IPS-18a (cell line): ENCODE results near the gene DCAF10.

Source experiments
- H3K27ac ChIP-seq: one replicate; pipeline ENCODE4 v1.5.1; 2013; ENCODE audit warnings: low read length
- H3K27me3 ChIP-seq: one replicate; pipeline ENCODE4 v1.6.1; 2013; ENCODE audit warnings: mild to moderate bottlenecking, low read length; ENCODE audit not compliant: control insufficient read depth, insufficient read depth
- H3K36me3 ChIP-seq: one replicate; pipeline ENCODE4 v1.6.1; 2013; ENCODE audit warnings: low read depth, low read length; ENCODE audit not compliant: control insufficient read depth
- H3K4me1 ChIP-seq: one replicate; pipeline ENCODE4 v1.6.1; 2013; ENCODE audit warnings: low read depth, low read length; ENCODE audit not compliant: control insufficient read depth
- H3K4me3 ChIP-seq: one replicate; pipeline ENCODE4 v1.5.1; 2013; ENCODE audit warnings: low read length
- H3K9ac ChIP-seq: one replicate; pipeline ENCODE4 v1.6.1; 2013; ENCODE audit warnings: mild to moderate bottlenecking, low read length, moderate library complexity
- H3K9me3 ChIP-seq: one replicate; pipeline ENCODE4 v1.6.1; 2013; ENCODE audit warnings: low read depth, low read length; ENCODE audit not compliant: control insufficient read depth

The DCAF10 gene

DNA sequence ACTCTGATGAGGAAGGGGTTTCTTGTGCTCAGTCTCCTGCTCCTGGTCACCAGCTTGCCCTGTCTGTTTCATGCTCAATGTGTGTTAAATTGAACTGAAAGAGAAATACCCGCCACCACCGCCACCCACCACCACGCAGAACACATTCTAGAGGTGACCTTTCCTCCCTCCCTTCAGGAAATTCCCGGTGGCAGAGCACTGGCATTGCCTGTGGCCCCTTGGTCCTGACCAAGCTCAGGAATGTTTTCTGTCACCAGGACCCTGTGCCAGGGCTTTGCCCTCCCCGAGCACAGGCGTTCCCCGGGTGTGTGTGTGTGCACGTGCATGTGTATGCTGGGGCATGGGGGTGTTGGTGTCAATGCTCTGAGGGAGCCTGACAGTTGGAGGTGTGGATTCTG, 113.6 kb downstream of the DCAF10 start:
- no peaks in the 10 kb centered on the region for H3K36me3 ChIP-seq
- no peak overlapping the region for H3K9ac ChIP-seq
- no peaks in the 10 kb centered on the region for H3K9me3 ChIP-seq
- H3K27me3 ChIP-seq: no peaks in the 10 kb centered on the region
- no peaks in the 10 kb centered on the region for H3K4me1 ChIP-seq
- no peak overlapping the region for H3K27ac ChIP-seq
- H3K4me3 ChIP-seq: no peak overlapping the region

DNA sequence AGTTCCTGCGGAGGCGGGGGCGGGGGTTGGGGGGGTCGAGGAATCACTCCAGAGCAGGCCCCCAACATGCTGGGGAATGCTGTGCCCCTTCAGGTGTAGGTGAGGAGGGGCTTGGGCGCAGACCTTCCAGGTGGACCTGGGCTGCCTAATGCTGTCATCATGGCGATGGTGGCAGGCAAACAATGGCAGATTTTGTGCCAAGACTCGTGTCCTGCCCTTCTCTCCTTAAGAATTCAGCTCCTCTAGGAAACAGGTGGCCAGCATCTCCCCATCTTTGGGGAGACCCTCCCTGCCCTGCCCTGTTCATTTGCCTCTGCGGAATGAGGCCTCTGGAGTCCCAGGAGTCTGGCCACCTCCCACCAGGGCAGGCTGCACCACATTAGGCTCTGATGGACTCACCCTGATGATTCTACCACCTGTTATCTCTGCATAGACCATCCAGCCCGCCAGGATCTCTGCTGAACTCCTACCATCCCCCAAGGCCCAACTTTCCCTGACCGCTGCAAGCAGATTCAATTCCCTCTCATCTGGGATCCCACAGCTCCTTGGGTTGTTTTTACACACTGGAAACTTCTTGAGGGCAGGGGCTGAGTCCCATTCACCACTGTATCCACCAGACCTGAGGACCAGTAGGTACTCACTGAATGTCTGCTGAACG, 114.2 kb downstream of the DCAF10 start:
- Histone ChIP-seq H3K27ac (no peak overlapping the region), H3K27me3 (no peaks in the 10 kb centered on the region), H3K9me3 (no peaks in the 10 kb centered on the region), H3K36me3 (no peaks in the 10 kb centered on the region), H3K4me3 (no peak overlapping the region), H3K9ac (no peak overlapping the region), H3K4me1 (peaks cover 4% of the 10 kb centered on the region)

DNA sequence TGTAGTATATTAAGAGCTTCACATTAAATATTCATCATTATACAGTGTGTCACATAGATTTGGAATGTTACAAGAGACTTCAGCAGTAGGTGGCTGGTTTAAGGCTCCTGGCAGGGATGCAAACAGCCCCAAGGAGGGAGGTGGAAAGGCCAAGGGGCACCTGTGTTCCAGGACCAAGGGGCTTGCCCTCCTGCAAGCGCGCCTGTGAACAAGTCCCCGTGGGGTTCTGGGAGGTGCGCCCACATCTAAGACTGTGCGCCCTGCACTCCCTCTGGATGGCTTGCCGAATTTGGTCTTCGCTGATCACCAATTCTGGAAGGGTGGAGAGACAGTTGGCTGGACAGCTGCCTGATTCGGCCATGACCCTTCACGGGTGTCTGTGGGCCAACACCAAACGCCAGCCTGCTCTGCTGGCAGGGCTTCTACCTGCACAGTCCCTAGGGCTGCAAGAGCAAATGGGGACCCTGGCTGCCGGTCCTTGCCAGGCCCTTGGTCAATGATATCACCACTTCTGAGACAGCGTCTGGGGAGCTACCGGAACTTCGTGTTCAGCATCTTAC, 115.4 kb downstream of the DCAF10 start:
- Histone ChIP-seq H3K27ac (no peak overlapping the region), H3K4me1 (peaks cover 6% of the 10 kb centered on the region), H3K4me3 (no peak overlapping the region), H3K9ac (no peak overlapping the region), H3K36me3 (no peaks in the 10 kb centered on the region), H3K27me3 (no peaks in the 10 kb centered on the region), H3K9me3 (no peaks in the 10 kb centered on the region)

DNA sequence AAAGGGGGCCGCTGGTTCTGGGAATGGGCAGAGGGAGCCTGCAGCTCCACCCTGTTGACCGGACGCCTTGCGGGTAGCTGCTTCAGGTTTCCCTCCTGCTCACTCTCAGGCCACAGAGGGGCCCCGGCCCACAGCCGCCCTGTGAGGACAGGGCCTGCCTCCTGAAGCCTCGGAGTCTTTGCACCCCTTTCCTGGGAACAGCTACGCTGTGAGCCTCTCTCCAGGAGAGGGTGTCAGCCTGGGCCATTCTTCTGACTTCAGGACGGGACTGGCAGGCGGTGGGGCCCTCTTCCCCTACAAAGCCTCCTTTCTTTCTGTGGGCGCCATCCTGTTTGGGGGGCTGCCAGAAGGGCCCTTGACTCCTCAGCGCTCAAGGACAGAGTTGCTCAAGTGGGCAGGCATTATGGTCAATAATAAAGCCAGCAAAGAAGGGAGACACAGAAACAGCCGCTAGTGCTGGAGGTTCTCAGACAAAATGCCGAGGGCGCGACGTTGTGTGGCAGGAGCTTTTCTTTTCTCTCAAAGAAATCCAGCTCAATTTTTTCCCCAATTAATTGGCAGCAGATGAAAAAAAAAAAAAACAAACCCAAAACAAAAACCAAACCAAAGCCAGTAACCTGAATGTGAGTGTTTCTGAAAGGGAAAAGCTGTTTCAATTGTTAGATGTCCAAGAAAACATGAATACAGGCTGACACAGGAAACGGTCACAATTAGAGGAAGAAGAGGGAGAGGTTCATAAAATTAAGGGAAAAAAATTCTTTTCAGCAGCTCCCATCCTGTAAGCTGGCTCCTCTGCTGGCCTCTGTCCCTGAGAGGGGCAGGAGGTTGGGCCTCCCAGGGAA, 116.1 kb downstream of the DCAF10 start:
- no peak overlapping the region for H3K9ac ChIP-seq
- no peak overlapping the region for H3K27ac ChIP-seq
- no peak overlapping the region for H3K4me3 ChIP-seq

More for the DNA sequence above, 116.1 kb downstream of the DCAF10 start:
- no peaks in the 10 kb centered on the region for H3K9me3 ChIP-seq
- no peaks in the 10 kb centered on the region for H3K36me3 ChIP-seq
- peaks cover 6% of the 10 kb centered on the region for H3K4me1 ChIP-seq
- H3K27me3 ChIP-seq: no peaks in the 10 kb centered on the region
